Measurements from ENCODE around the gene TCF7L2.

Gene TCF7L2

GRCh38 chr10:112949875-112950507, at the start of gene TCF7L2:
Gene TCF7L2, plus strand, starts transcription at chr10:112950247. Its CDS starts 510 bp downstream, at chr10:112950757.
- no peak for TF ChIP-seq CTCF (IDR thresholded peaks at IDR 0.05; ENCODE audit: insufficient read depth, low read length, poor library complexity, severe bottlenecking)
- no peak for DNase-seq (ENCODE audit: extremely low read depth, insufficient read length)
- Histone ChIP-seq H3K27me3 (replicated peaks; ENCODE audit: control insufficient read depth, insufficient read depth, low read length) (peaks cover 4% of the 10 kb centered on the region; the same call in 1 of the 2 replicates), H3K36me3 (ENCODE audit: control insufficient read depth, insufficient read depth, low read length) (no peaks in the 10 kb centered on the region), H3K4me3 (replicated peaks; ENCODE audit: low read depth, low read length) (peak within 1 kb of the TSS; percentile 51)

- no peak for TF ChIP-seq CTCF (IDR thresholded peaks at IDR 0.05; ENCODE audit: insufficient read depth, low read length, poor library complexity, severe bottlenecking)
- no peak for DNase-seq (ENCODE audit: extremely low read depth, insufficient read length)
- no peaks in the 10 kb centered on the region for H3K36me3 ChIP-seq (ENCODE audit: control insufficient read depth, insufficient read depth, low read length)
- no peaks in the 10 kb centered on the region for H3K27me3 ChIP-seq (replicated peaks; ENCODE audit: control insufficient read depth, insufficient read depth, low read length)
- no peak overlapping the region for H3K4me3 ChIP-seq (replicated peaks; ENCODE audit: low read depth, low read length)
These were observed 47.3 kb upstream of the TCF7L2 start for GRCh38 chr10:112902730-112903129.

GRCh38 chr10:112904000-112904399, 46.0 kb upstream of the TCF7L2 start:
- Histone ChIP-seq H3K4me3 (replicated peaks; ENCODE audit: low read depth, low read length) (no peak overlapping the region), H3K36me3 (ENCODE audit: control insufficient read depth, insufficient read depth, low read length) (no peaks in the 10 kb centered on the region), H3K27me3 (replicated peaks; ENCODE audit: control insufficient read depth, insufficient read depth, low read length) (no peaks in the 10 kb centered on the region; the same call in 1 of the 2 replicates)
- no peak for TF ChIP-seq CTCF (IDR thresholded peaks at IDR 0.05; ENCODE audit: insufficient read depth, low read length, poor library complexity, severe bottlenecking)
- DNase-seq (ENCODE audit: extremely low read depth, insufficient read length) = no peak

- no peaks in the 10 kb centered on the region for H3K36me3 ChIP-seq (ENCODE audit: control insufficient read depth, insufficient read depth, low read length)
- no peak for DNase-seq (ENCODE audit: extremely low read depth, insufficient read length)
- no peak for TF ChIP-seq CTCF (IDR thresholded peaks at IDR 0.05; ENCODE audit: insufficient read depth, low read length, poor library complexity, severe bottlenecking)
- no peaks in the 10 kb centered on the region; the same call in 1 of the 2 replicates for H3K27me3 ChIP-seq (replicated peaks; ENCODE audit: control insufficient read depth, insufficient read depth, low read length)
- no peak overlapping the region for H3K4me3 ChIP-seq (replicated peaks; ENCODE audit: low read depth, low read length)
These were observed 43.1 kb upstream of the TCF7L2 start for GRCh38 chr10:112906945-112907344.

- Histone ChIP-seq H3K27me3 (replicated peaks; ENCODE audit: control insufficient read depth, insufficient read depth, low read length) (no peaks in the 10 kb centered on the region; the same call in 1 of the 2 replicates), H3K36me3 (ENCODE audit: control insufficient read depth, insufficient read depth, low read length) (no peaks in the 10 kb centered on the region), H3K4me3 (replicated peaks; ENCODE audit: low read depth, low read length) (no peak overlapping the region)
- no peak for DNase-seq (ENCODE audit: extremely low read depth, insufficient read length)
- TF ChIP-seq CTCF (IDR thresholded peaks at IDR 0.05; ENCODE audit: insufficient read depth, low read length, poor library complexity, severe bottlenecking) = no peak
These were observed 42.2 kb upstream of the TCF7L2 start for GRCh38 chr10:112907893-112908292.
